Osteocyte (in vitro differentiated cells): Measurements from ENCODE around the gene MRTFA. TPM values are rescaled to one million over a fixed set of nuclear protein-coding genes. Genes with fewer than 3 reads are reported as not detected.
"Not testable (repeated sequence)": the region's sequence is repeated elsewhere in the genome, so short reads cannot be mapped to it uniquely, and the experiment has no call there.

Experiments
- DNase-seq: peaks from one replicate; pipeline ENCODE4 v3.0.0; 2021; ENCODE audit warnings: mixed read lengths; ENCODE audit not compliant: unreplicated experiment; ENCODE audit errors: extremely low spot score
- H3K27ac Mint-ChIP-seq: one replicate; pipeline ENCODE4 v1.8.0; 2021; ENCODE audit warnings: mild to moderate bottlenecking, mixed read lengths; ENCODE audit not compliant: unreplicated experiment
- H3K27me3 Mint-ChIP-seq: one replicate; pipeline ENCODE4 v1.8.0; 2021; ENCODE audit warnings: mixed read lengths; ENCODE audit not compliant: unreplicated experiment
- H3K36me3 Mint-ChIP-seq: one replicate; pipeline ENCODE4 v1.8.0; 2021; ENCODE audit warnings: mixed read lengths; ENCODE audit not compliant: unreplicated experiment
- H3K4me1 Mint-ChIP-seq: one replicate; pipeline ENCODE4 v1.8.0; 2021; ENCODE audit warnings: mixed read lengths; ENCODE audit not compliant: unreplicated experiment
- H3K4me3 Mint-ChIP-seq: one replicate; pipeline ENCODE4 v1.8.0; 2021; ENCODE audit warnings: mild to moderate bottlenecking, moderate library complexity, mixed read lengths; ENCODE audit not compliant: unreplicated experiment
- H3K9me3 Mint-ChIP-seq: one replicate; pipeline ENCODE4 v1.8.0; 2021; ENCODE audit warnings: mixed read lengths; ENCODE audit not compliant: unreplicated experiment
- total RNA-seq: library from RNA; stranded (reverse); gene quantifications from 2 replicates; pipeline ENCODE4 v1.2.1, GENCODE V29; 2021
- TF ChIP-seq, protein P1 (sequence below): fragments of 200-600 bp; sonication (generic); IDR thresholded peaks from 2 replicates; pipeline ENCODE4 v1.5.0; 2021; ENCODE audit warnings: antibody characterized with exemption, mild to moderate bottlenecking, moderate library complexity

The MRTFA gene
- total RNA-seq, 1 donor from 2014 or later = 59.0 TPM

DNA sequence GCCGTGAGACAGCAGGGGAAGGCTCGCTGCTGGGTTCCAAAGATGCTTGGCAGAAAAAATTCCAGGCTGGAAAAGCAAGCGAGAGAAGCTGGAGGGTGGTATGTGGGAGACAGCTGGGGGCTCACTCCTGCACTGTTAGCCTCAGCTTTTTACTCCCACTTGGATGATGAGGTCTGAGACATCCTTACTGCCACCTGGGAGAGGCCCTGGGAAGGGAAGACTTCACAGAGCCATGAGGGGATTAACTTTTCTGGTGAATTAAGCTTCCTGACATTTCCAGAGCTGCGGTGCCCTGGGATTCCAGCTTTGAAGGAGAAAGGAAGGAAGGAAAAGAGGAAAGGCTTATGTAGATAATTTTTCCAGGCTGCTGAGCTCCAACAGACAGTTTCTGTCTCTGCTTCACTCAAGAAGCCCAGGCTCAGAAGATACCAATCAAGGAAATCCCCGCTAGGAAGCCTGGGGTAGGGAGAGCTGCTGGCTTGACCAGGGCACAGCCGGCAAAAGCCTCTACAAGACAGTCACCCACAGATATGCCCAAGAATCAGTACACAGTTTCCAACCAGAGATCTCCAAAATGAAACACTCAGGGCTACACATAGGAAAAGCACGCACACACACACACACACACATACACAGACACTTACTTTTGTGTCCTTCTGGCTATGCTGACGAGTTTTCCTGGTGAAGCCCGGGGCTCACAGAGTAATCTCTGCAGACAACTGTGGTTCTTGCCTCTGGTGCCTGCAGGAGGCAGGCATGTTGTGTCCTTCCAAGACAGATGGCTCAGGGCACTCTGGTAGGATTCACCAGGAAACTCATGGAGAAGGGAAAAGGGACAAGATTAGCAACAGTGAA lies 43.7 kb upstream of the MRTFA start:
- Mint-ChIP-seq H3K4me3 (no peak overlapping the region), H3K36me3 (no peaks in the 10 kb centered on the region), H3K27me3 (no peaks in the 10 kb centered on the region), H3K27ac (no peak overlapping the region), H3K9me3 (no peaks in the 10 kb centered on the region), H3K4me1 (peaks cover 30% of the 10 kb centered on the region)
- DNase-seq = no peak
- TF ChIP-seq, protein P1, sequence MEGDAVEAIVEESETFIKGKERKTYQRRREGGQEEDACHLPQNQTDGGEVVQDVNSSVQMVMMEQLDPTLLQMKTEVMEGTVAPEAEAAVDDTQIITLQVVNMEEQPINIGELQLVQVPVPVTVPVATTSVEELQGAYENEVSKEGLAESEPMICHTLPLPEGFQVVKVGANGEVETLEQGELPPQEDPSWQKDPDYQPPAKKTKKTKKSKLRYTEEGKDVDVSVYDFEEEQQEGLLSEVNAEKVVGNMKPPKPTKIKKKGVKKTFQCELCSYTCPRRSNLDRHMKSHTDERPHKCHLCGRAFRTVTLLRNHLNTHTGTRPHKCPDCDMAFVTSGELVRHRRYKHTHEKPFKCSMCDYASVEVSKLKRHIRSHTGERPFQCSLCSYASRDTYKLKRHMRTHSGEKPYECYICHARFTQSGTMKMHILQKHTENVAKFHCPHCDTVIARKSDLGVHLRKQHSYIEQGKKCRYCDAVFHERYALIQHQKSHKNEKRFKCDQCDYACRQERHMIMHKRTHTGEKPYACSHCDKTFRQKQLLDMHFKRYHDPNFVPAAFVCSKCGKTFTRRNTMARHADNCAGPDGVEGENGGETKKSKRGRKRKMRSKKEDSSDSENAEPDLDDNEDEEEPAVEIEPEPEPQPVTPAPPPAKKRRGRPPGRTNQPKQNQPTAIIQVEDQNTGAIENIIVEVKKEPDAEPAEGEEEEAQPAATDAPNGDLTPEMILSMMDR = peak; percentile 16

DNA sequence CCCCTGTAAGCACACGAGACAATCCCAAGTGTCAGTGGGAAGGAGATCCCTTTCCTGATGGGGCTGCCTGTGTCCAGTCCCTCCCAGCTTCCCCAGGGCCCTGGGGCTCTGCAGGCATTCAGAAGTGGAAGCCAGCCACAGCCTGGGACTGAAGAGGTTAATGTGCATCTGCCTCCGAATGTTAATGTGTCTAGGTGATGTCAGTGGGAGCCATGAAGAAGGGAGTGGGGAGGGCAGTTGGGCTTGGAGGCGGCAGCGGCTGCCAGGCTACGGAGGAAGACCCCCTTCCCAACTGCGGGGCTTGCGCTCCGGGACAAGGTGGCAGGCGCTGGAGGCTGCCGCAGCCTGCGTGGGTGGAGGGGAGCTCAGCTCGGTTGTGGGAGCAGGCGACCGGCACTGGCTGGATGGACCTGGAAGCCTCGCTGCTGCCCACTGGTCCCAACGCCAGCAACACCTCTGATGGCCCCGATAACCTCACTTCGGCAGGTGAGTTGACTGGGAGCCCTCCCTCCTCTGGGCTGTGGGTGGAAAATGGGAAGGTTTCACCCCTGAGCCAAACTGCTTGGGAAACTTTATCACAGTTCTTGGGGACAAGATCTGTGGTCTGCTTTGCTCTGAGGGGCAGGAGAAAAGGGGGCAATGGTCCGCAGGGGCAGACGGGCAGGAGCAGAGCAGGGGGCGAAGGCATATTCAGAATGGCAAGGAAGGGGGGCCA lies 42.9 kb upstream of the MRTFA start, which contains the start of gene MCHR1:
Gene MCHR1, plus strand, starts transcription at position 236 of the 715 bp plus-strand sequence. Its CDS starts 169 bp downstream, at position 405.
- no peaks in the 10 kb centered on the region for H3K27me3 Mint-ChIP-seq
- no peaks in the 10 kb centered on the region for H3K36me3 Mint-ChIP-seq
- H3K9me3 Mint-ChIP-seq = no peaks in the 10 kb centered on the region
- H3K4me3 Mint-ChIP-seq = peak within 1 kb of the TSS; percentile 45
- no peak within 1 kb of the TSS for H3K27ac Mint-ChIP-seq
- TF ChIP-seq, protein P1 = no peak
- H3K4me1 Mint-ChIP-seq = peaks cover 30% of the 10 kb centered on the region
- no peak for DNase-seq

DNA sequence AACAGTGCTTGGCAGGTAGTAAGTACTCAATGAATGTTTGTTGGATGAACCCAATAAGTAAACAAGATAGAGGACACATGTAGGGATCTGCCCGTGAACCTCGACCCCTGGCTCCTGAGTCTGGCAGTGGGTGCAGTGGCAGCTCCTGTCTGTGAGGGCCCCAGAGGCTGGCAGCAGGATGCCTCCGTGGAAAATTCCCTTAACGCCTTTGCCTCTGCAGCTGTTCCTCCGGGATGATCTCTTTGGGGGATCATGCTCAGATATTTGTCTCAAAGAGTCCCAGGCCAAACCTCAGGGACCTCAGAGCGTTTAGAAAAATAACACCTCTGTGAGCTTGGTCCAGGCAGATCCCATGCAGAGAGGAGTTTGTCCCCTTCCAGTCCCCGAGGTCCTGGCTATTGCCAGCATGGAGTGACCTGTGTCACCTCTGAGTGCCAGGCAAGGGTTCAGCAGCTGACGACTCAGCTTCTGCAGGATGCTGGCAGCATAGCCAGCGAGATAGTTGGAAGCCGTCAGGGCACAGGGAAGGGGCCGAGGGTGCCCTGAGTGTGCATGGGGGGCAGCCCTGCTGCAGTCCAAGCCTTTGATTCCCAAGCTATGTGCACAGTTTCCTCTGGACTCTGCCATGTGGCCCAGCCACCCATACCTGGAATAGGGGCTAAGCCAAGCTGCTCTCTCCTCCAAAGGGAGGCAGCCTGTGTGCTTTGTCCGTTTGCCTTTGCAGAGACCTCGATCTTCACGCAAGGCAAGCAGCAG lies 42.2 kb upstream of the MRTFA start:
- Mint-ChIP-seq H3K36me3 (no peaks in the 10 kb centered on the region), H3K4me1 (peaks cover 30% of the 10 kb centered on the region), H3K4me3 (peak overlapping the region; percentile 45), H3K27me3 (no peaks in the 10 kb centered on the region), H3K27ac (no peak overlapping the region), H3K9me3 (no peaks in the 10 kb centered on the region)
- DNase-seq = no peak
- TF ChIP-seq, protein P1 = no peak

- Mint-ChIP-seq H3K27ac (no peak overlapping the region), H3K36me3 (no peaks in the 10 kb centered on the region), H3K4me3 (no peak overlapping the region), H3K9me3 (no peaks in the 10 kb centered on the region), H3K27me3 (no peaks in the 10 kb centered on the region), H3K4me1 (peaks cover 14% of the 10 kb centered on the region)
- DNase-seq = no peak
- TF ChIP-seq, protein P1 = no peak
Observed at GRCh38 chr22:40676644-40677043, 40.1 kb upstream of the MRTFA start.

DNA sequence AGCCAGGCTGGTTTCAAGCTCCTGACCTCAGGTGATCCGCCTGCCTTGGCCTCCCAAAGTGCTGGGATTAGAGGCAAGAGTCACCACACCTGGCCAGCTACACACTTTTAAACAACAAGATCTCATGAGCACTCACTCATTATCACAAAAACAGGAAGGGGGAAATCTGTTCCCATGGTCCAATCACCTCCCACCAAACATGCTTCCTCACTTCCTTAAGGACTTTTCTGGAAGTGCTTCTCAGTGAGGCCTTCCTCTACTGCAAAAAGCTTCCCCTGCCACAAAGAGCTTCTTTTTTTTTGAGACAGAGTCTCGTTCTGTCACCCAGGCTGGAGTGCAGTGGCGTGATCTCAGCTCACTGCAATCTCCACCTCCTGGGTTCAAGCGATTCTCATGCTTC lies 39.6 kb upstream of the MRTFA start:
- peaks cover 14% of the 10 kb centered on the region for H3K4me1 Mint-ChIP-seq
- H3K9me3 Mint-ChIP-seq, DNase-seq, H3K36me3 Mint-ChIP-seq, H3K27ac Mint-ChIP-seq, H3K27me3 Mint-ChIP-seq, H3K4me3 Mint-ChIP-seq: not testable (repeated sequence)
